Measurements from ENCODE around the gene ARPC4.

The ARPC4 gene

GRCh38 chr3:9807981-9808344, 15.1 kb downstream of the ARPC4 start:
- Histone ChIP-seq H3K4me3 (ENCODE audit: low read length) (no peak overlapping the region), H4K20me1 (ENCODE audit: insufficient read depth, low read length) (no peaks in the 10 kb centered on the region), H3K4me2 (ENCODE audit: low read depth, low read length) (no peak overlapping the region), H3K27me3 (replicated peaks; ENCODE audit: insufficient read depth, low read length) (no peaks in the 10 kb centered on the region), H3K4me1 (ENCODE audit: low read length) (no peaks in the 10 kb centered on the region), H3K9me3 (replicated peaks; ENCODE audit: insufficient read depth, low read length) (no peaks in the 10 kb centered on the region), H3K79me2 (ENCODE audit: low read length) (no peaks in the 10 kb centered on the region), H3F3A (ENCODE audit: insufficient read depth, low read length) (peaks cover 11% of the 10 kb centered on the region; the same call in 1 of the 2 replicates), H2AFZ (ENCODE audit: low read length) (no peak overlapping the region), H3K27ac (ENCODE audit: low read length) (no peak overlapping the region), H3K36me3 (replicated peaks; ENCODE audit: insufficient read depth, low read length) (0 out of 2 replicates have a peak, but pooled peaks cover 15% of the 10 kb centered on the region), H3K9me2 (replicated peaks; ENCODE audit: insufficient read depth, low read length) (no peaks in the 10 kb centered on the region), H3K9ac (ENCODE audit: low read length) (no peak overlapping the region)
- TF ChIP-seq EZH2 (optimal IDR thresholded peaks at IDR 0.05; ENCODE audit: low read depth, low read length) (no peak), CTCF (IDR thresholded peaks at IDR 0.05; ENCODE audit: low read length) (no peak), EZH2phosphoT487 (IDR thresholded peaks at IDR 0.05; ENCODE audit: low read length) (no peak)
- DNase-seq, result no peak

GRCh38 chr3:9808345-9809037, 15.6 kb downstream of the ARPC4 start:
- Histone ChIP-seq H3K4me1 (ENCODE audit: low read length) (no peaks in the 10 kb centered on the region), H3K27ac (ENCODE audit: low read length) (no peak overlapping the region), H3F3A (ENCODE audit: insufficient read depth, low read length) (peaks cover 11% of the 10 kb centered on the region; the same call in 1 of the 2 replicates), H3K9me2 (replicated peaks; ENCODE audit: insufficient read depth, low read length) (no peaks in the 10 kb centered on the region), H3K36me3 (replicated peaks; ENCODE audit: insufficient read depth, low read length) (0 out of 2 replicates have a peak, but pooled peaks cover 15% of the 10 kb centered on the region), H3K9me3 (replicated peaks; ENCODE audit: insufficient read depth, low read length) (no peaks in the 10 kb centered on the region), H3K9ac (ENCODE audit: low read length) (no peak overlapping the region), H3K4me2 (ENCODE audit: low read depth, low read length) (no peak overlapping the region), H3K4me3 (ENCODE audit: low read length) (no peak overlapping the region), H3K79me2 (ENCODE audit: low read length) (no peaks in the 10 kb centered on the region), H2AFZ (ENCODE audit: low read length) (no peak overlapping the region), H3K27me3 (replicated peaks; ENCODE audit: insufficient read depth, low read length) (no peaks in the 10 kb centered on the region), H4K20me1 (ENCODE audit: insufficient read depth, low read length) (no peaks in the 10 kb centered on the region)
- peak; percentile 37 for TF ChIP-seq CTCF (IDR thresholded peaks at IDR 0.05; ENCODE audit: low read length)
- TF ChIP-seq EZH2phosphoT487 (IDR thresholded peaks at IDR 0.05; ENCODE audit: low read length), result no peak
- peak; percentile 45 for DNase-seq

- Histone ChIP-seq H3K9me2 (replicated peaks; ENCODE audit: insufficient read depth, low read length) (no peaks in the 10 kb centered on the region), H4K20me1 (ENCODE audit: insufficient read depth, low read length) (no peaks in the 10 kb centered on the region), H3F3A (ENCODE audit: insufficient read depth, low read length) (peaks cover 11% of the 10 kb centered on the region; the same call in 1 of the 2 replicates), H3K27ac (ENCODE audit: low read length) (no peak overlapping the region), H3K4me1 (ENCODE audit: low read length) (no peaks in the 10 kb centered on the region), H3K36me3 (replicated peaks; ENCODE audit: insufficient read depth, low read length) (0 out of 2 replicates have a peak, but pooled peaks cover 9% of the 10 kb centered on the region), H3K9ac (ENCODE audit: low read length) (peak overlapping the region; percentile 52; the same call in 1 of the 2 replicates), H2AFZ (ENCODE audit: low read length) (peak overlapping the region; percentile 24), H3K4me2 (ENCODE audit: low read depth, low read length) (peak overlapping the region; percentile 62), H3K79me2 (ENCODE audit: low read length) (no peaks in the 10 kb centered on the region), H3K27me3 (replicated peaks; ENCODE audit: insufficient read depth, low read length) (no peaks in the 10 kb centered on the region), H3K9me3 (replicated peaks; ENCODE audit: insufficient read depth, low read length) (no peaks in the 10 kb centered on the region), H3K4me3 (ENCODE audit: low read length) (peak overlapping the region; percentile 53; the same call in 1 of the 2 replicates)
- TF ChIP-seq CTCF (IDR thresholded peaks at IDR 0.05; ENCODE audit: low read length) (no peak), EZH2phosphoT487 (IDR thresholded peaks at IDR 0.05; ENCODE audit: low read length) (no peak), EZH2 (optimal IDR thresholded peaks at IDR 0.05; ENCODE audit: low read depth, low read length) (no peak)
- DNase-seq, result no peak
Observed at GRCh38 chr3:9809239-9809614, 16.3 kb downstream of the ARPC4 start.

All from MM.1S (cell line).